ENCODE measurements around the gene HNF4A. TPM values are rescaled to one million over a fixed set of nuclear protein-coding genes. Genes with fewer than 3 reads are reported as not detected.

HNF4A gene
- total and polyA plus RNA-seq, 2 donors (not counting 3 experiments of a cell fraction or from before 2014, with no cell fraction given), result not detected

DNA sequence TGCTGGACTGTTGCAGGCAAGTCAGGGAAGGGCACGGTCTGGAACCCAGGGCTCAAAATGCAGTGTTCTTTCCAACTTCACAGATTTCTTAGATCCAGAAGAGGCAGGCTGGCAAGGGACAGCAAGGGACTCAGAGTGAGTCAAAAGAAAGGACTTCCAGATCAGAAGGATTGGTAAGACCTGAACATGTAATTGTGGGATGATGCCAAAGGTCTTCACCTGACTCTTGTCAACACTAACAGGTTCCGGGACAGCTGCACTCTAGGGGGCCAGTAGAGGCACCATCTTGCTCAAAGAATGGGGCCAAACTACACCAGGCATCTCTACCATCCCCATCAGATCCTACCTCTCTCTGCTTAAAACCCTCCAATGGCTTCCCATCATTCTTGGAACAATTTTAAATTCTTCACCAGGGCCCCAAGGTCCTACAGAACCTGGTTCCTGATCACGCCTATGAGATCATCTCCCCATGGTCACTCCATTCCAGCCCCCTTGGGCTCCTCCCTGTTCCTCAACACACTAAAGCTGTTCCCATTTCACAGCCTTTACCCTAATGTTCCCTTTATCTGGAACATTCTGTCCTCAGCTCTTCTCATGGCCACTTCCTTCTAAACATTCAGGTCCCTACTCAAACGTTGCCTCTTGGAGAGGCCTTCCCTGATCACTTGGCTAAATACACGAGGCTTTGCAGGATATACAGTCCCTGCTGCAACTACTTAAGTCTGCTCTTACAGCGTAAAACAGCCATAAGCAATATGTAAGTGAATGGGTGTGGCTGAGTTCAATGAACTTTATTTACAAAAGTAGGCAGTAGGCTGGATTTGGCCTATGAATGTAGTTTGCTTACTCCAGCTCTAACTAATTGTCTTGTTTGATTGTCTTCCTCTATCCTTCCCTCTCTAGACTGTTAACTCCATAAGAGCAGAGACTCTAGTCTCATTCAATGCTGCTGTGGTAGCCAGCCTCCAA, 90.5 kb downstream of the HNF4A start:
- Histone ChIP-seq H3K9me1 (replicated peaks; ENCODE audit: control insufficient read depth, extremely low read depth, insufficient read depth, low read length) (no peaks in the 10 kb centered on the region), H3K27me3 (ENCODE audit: control insufficient read depth in 2 of 2, insufficient read depth in 2 of 2, low read length in 2 of 2) (peaks cover 0 to 4% of the 10 kb centered on the region in 2 experiments), H3K79me2 (ENCODE audit: control insufficient read depth, insufficient read depth, low read length) (no peaks in the 10 kb centered on the region), H3K4me1 (ENCODE audit: control insufficient read depth, extremely low read depth, insufficient read depth, low read length) (no peaks in the 10 kb centered on the region), H3K9ac (replicated peaks; ENCODE audit: extremely low read depth, insufficient read depth, low read length) (no peak overlapping the region), H3K27ac (ENCODE audit: insufficient read depth, low read depth, low read length) (no peak overlapping the region), H3K4me2 (ENCODE audit: insufficient read depth, low read length) (no peak overlapping the region), H4K20me1 (replicated peaks; ENCODE audit: control insufficient read depth, extremely low read depth, insufficient read depth, low read length) (no peaks in the 10 kb centered on the region), H2AFZ (ENCODE audit: low read depth, low read length) (no peak overlapping the region), H3K36me3 (ENCODE audit: control insufficient read depth in 2 of 2, extremely low read depth in 1 of 2, insufficient read depth in 2 of 2, low read length in 2 of 2) (no peaks in the 10 kb centered on the region), H3K9me3 (replicated peaks; ENCODE audit: control insufficient read depth, insufficient read depth, low read length) (no peaks in the 10 kb centered on the region), H3K4me3 (replicated peaks in 1 of 3; ENCODE audit: insufficient read depth in 1 of 3, low read depth in 1 of 3, low read length in 3 of 3) (no peak overlapping the region)
- DNase-seq (ENCODE audit: low read depth, low spot score) (no peak), FAIRE-seq (no peak)
- CTCF ChIA-PET, result no interaction called here
- POLR2A ChIA-PET, result no interaction called here
- intact Hi-C loops (cut with micrococcal nuclease), result no loop called here
- TF ChIP-seq, protein P1, sequence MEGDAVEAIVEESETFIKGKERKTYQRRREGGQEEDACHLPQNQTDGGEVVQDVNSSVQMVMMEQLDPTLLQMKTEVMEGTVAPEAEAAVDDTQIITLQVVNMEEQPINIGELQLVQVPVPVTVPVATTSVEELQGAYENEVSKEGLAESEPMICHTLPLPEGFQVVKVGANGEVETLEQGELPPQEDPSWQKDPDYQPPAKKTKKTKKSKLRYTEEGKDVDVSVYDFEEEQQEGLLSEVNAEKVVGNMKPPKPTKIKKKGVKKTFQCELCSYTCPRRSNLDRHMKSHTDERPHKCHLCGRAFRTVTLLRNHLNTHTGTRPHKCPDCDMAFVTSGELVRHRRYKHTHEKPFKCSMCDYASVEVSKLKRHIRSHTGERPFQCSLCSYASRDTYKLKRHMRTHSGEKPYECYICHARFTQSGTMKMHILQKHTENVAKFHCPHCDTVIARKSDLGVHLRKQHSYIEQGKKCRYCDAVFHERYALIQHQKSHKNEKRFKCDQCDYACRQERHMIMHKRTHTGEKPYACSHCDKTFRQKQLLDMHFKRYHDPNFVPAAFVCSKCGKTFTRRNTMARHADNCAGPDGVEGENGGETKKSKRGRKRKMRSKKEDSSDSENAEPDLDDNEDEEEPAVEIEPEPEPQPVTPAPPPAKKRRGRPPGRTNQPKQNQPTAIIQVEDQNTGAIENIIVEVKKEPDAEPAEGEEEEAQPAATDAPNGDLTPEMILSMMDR (IDR thresholded peaks at IDR 0.05; ENCODE audit: extremely low read depth in 1 of 2, insufficient read depth in 1 of 2, low read depth in 1 of 2, low read length in 2 of 2), result no peak
- TF ChIP-seq FOS (IDR thresholded peaks at IDR 0.05; ENCODE audit: borderline replicate concordance, insufficient read depth, low read length), result no peak
- no peak for TF ChIP-seq POLR2AphosphoS5 (IDR thresholded peaks at IDR 0.05; ENCODE audit: insufficient read depth, low read depth, low read length)
- TF ChIP-seq MYC (IDR thresholded peaks at IDR 0.05; ENCODE audit: low read depth, low read length), result no peak
- no peak for TF ChIP-seq JUN (IDR thresholded peaks at IDR 0.05; ENCODE audit: borderline replicate concordance, insufficient read depth, insufficient read length, low read depth)
- TF ChIP-seq EZH2 (IDR thresholded peaks at IDR 0.05; ENCODE audit: borderline replicate concordance, low read depth, low read length, severe bottlenecking), result no peak
- TF ChIP-seq, protein P2, sequence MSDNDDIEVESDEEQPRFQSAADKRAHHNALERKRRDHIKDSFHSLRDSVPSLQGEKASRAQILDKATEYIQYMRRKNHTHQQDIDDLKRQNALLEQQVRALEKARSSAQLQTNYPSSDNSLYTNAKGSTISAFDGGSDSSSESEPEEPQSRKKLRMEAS (IDR thresholded peaks at IDR 0.05; ENCODE audit: insufficient read depth, insufficient read length), result no peak
- no peak for TF ChIP-seq POLR2A (IDR thresholded peaks at IDR 0.05; ENCODE audit: low read depth, low read length)
- no peak for TF ChIP-seq GATA2 (IDR thresholded peaks at IDR 0.05; ENCODE audit: insufficient read depth, insufficient read length, low read depth, low read length)
- dilution Hi-C loops (cut with MboI; ENCODE audit: extremely low pct_ligation_motif_present, low sequenced_read_pairs), result no loop called here
- BruUV-seq (replicated peaks), result no TSS peak
